MM.1S (cell line): Measurements from ENCODE around the gene RPL21.

ENCODE experiments used
- DNase-seq: peaks from one replicate; pipeline ENCODE4 v3.0.0-alpha.2; 2015
- H2AFZ ChIP-seq: fragments of 300-600 bp; sonication (generic); 2 replicates; pipeline ENCODE4 v1.6.0; 2016; ENCODE audit warnings: antibody characterized with exemption, low read length
- H3F3A ChIP-seq: fragments of 300-600 bp; sonication (generic); 2 replicates; pipeline ENCODE4 v1.6.1; 2016; ENCODE audit warnings: mild to moderate bottlenecking, antibody characterized with exemption, low read length, moderate library complexity, mixed read lengths; ENCODE audit not compliant: insufficient read depth
- H3K27ac ChIP-seq: fragments of 300-600 bp; sonication (generic); 2 replicates; pipeline ENCODE4 v1.5.1; 2016; ENCODE audit warnings: mild to moderate bottlenecking, low read length
- H3K27me3 ChIP-seq: fragments of 300-600 bp; sonication (generic); replicated peaks from 2 replicates; pipeline ENCODE4 v1.6.0; 2016; ENCODE audit warnings: low read length; ENCODE audit not compliant: insufficient read depth
- H3K36me3 ChIP-seq: fragments of 300-600 bp; sonication (generic); replicated peaks from 2 replicates; pipeline ENCODE4 v1.6.1; 2016; ENCODE audit warnings: mild to moderate bottlenecking, low read length, mixed read lengths; ENCODE audit not compliant: insufficient read depth
- H3K4me1 ChIP-seq: fragments of 300-600 bp; sonication (generic); 2 replicates; pipeline ENCODE4 v1.6.1; 2016; ENCODE audit warnings: low read length, mixed read lengths
- H3K4me2 ChIP-seq: fragments of 300-600 bp; sonication (generic); 2 replicates; pipeline ENCODE4 v1.6.0; 2016; ENCODE audit warnings: low read depth, low read length
- H3K4me3 ChIP-seq: fragments of 300-600 bp; sonication (generic); 2 replicates; pipeline ENCODE4 v1.5.1; 2016; ENCODE audit warnings: low read length, mixed read lengths
- H3K79me2 ChIP-seq: fragments of 300-600 bp; sonication (generic); 2 replicates; pipeline ENCODE4 v1.6.1; 2016; ENCODE audit warnings: mixed run types, low read length, mixed read lengths
- H3K9ac ChIP-seq: fragments of 300-600 bp; sonication (generic); 2 replicates; pipeline ENCODE4 v1.6.1; 2016; ENCODE audit warnings: low read length, mixed read lengths
- H3K9me2 ChIP-seq: fragments of 300-600 bp; sonication (generic); replicated peaks from 2 replicates; pipeline ENCODE4 v1.6.1; 2016; ENCODE audit warnings: mild to moderate bottlenecking, low read length, mixed read lengths; ENCODE audit not compliant: insufficient read depth
- H3K9me3 ChIP-seq: fragments of 300-600 bp; sonication (generic); replicated peaks from 2 replicates; pipeline ENCODE4 v1.6.1; 2016; ENCODE audit warnings: mild to moderate bottlenecking, low read length, mixed read lengths; ENCODE audit not compliant: insufficient read depth
- H4K20me1 ChIP-seq: fragments of 300-600 bp; sonication (generic); 2 replicates; pipeline ENCODE4 v1.6.1; 2016; ENCODE audit warnings: mild to moderate bottlenecking, low read length, moderate library complexity, mixed read lengths; ENCODE audit not compliant: insufficient read depth
- CTCF ChIP-seq: fragments of 300-600 bp; sonication (generic); IDR thresholded peaks from 2 replicates; pipeline ENCODE4 v1.5.1; 2016; ENCODE audit warnings: antibody characterized with exemption, low read length, mixed read lengths
- EZH2 ChIP-seq: fragments of 300-600 bp; sonication (generic); optimal IDR thresholded peaks from 2 replicates; pipeline ENCODE3; 2017; ENCODE audit warnings: low read depth, mild to moderate bottlenecking, antibody characterized with exemption, low read length, mixed read lengths
- EZH2phosphoT487 ChIP-seq: fragments of 300-600 bp; sonication (generic); IDR thresholded peaks from 2 replicates; pipeline ENCODE4 v1.6.1; 2018; ENCODE audit warnings: antibody characterized with exemption, low read length

RPL21 gene

GRCh38 chr13:27258637-27259386 lies 7.5 kb downstream of the RPL21 start:
- Histone ChIP-seq H3K9ac (no peak overlapping the region), H3K27ac (no peak overlapping the region), H3K9me3 (no peaks in the 10 kb centered on the region), H3K4me3 (no peak overlapping the region), H3K4me1 (no peaks in the 10 kb centered on the region), H3F3A (no peaks in the 10 kb centered on the region), H3K4me2 (no peak overlapping the region), H3K9me2 (no peaks in the 10 kb centered on the region), H3K27me3 (no peaks in the 10 kb centered on the region), H4K20me1 (no peaks in the 10 kb centered on the region; the same call in 1 of the 2 replicates), H2AFZ (no peak overlapping the region), H3K36me3 (no peaks in the 10 kb centered on the region; the same call in 1 of the 2 replicates), H3K79me2 (peaks cover 38% of the 10 kb centered on the region)
- no peak for TF ChIP-seq EZH2
- no peak for TF ChIP-seq EZH2phosphoT487
- no peak for TF ChIP-seq CTCF
- DNase-seq, result no peak

GRCh38 chr13:27259831-27260230 lies 8.5 kb downstream of the RPL21 start:
- Histone ChIP-seq H3K79me2 (peaks cover 28% of the 10 kb centered on the region), H3K9me2 (no peaks in the 10 kb centered on the region), H3K9me3 (no peaks in the 10 kb centered on the region), H3K9ac (no peak overlapping the region), H3K27me3 (no peaks in the 10 kb centered on the region), H4K20me1 (no peaks in the 10 kb centered on the region; the same call in 1 of the 2 replicates), H3K4me1 (no peaks in the 10 kb centered on the region), H3K4me3 (no peak overlapping the region), H3K36me3 (no peaks in the 10 kb centered on the region; the same call in 1 of the 2 replicates), H3F3A (no peaks in the 10 kb centered on the region), H2AFZ (no peak overlapping the region), H3K27ac (no peak overlapping the region), H3K4me2 (no peak overlapping the region)
- DNase-seq, result no peak
- TF ChIP-seq EZH2, result no peak
- TF ChIP-seq CTCF, result no peak
- TF ChIP-seq EZH2phosphoT487, result no peak

GRCh38 chr13:27261396-27261795 lies 10.0 kb downstream of the RPL21 start:
- no peak overlapping the region for H3K4me3 ChIP-seq
- H3K79me2 ChIP-seq, result peaks cover 19% of the 10 kb centered on the region
- no peak overlapping the region for H3K9ac ChIP-seq
- no peaks in the 10 kb centered on the region for H3K4me1 ChIP-seq
- no peaks in the 10 kb centered on the region; the same call in 1 of the 2 replicates for H4K20me1 ChIP-seq
- H3K9me3 ChIP-seq, result no peaks in the 10 kb centered on the region
- H2AFZ ChIP-seq, result no peak overlapping the region
- no peak for DNase-seq
- H3K27ac ChIP-seq, result no peak overlapping the region
- no peaks in the 10 kb centered on the region for H3K27me3 ChIP-seq
- no peaks in the 10 kb centered on the region; the same call in 1 of the 2 replicates for H3K36me3 ChIP-seq
- TF ChIP-seq CTCF (no peak), EZH2phosphoT487 (no peak), EZH2 (no peak)
- H3F3A ChIP-seq, result no peaks in the 10 kb centered on the region
- H3K9me2 ChIP-seq, result no peaks in the 10 kb centered on the region
- H3K4me2 ChIP-seq, result no peak overlapping the region
